HG02678 (cell line): ENCODE results near the gene ZNF549.
"Not testable (repeated sequence)": the region's sequence is repeated elsewhere in the genome, so short reads cannot be mapped to it uniquely, and the experiment has no call there.

Experiments
- ATAC-seq: cut with Tn5 transposase; IDR thresholded peaks from one replicate; pipeline ENCODE4 v1.9.1; 2021; ENCODE audit warnings: mild to moderate bottlenecking, moderate library complexity; ENCODE audit not compliant: unreplicated experiment

ZNF549 gene

GRCh38 chr19:57527136-57527881 is at the start of gene ZNF549:
TSS of gene ZNF549 (plus strand) at chr19:57527356. CDS start at chr19:57527574, 218 bp downstream.
- ATAC-seq: peak; percentile 99

- peak; percentile 99 for ATAC-seq
Measured at GRCh38 chr19:57487477-57488298, 39.5 kb upstream of the ZNF549 start, which contains the start of gene ZNF419. TSS of gene ZNF419 (plus strand) at chr19:57487750. CDS start at chr19:57487951, 201 bp downstream.

- not testable (repeated sequence) for ATAC-seq
Measured at GRCh38 chr19:57488299-57488644, 38.9 kb upstream of the ZNF549 start.

GRCh38 chr19:57499332-57499679 is 27.9 kb upstream of the ZNF549 start:
- ATAC-seq: not testable (repeated sequence)

- peak; percentile 98 for ATAC-seq
Measured at GRCh38 chr19:57499680-57500395, 27.3 kb upstream of the ZNF549 start, which contains the start of gene ZNF773. TSS of gene ZNF773 (plus strand) at chr19:57499938. CDS start at chr19:57500081, 143 bp downstream.

GRCh38 chr19:57500400-57500799 is 26.8 kb upstream of the ZNF549 start:
- ATAC-seq: not testable (repeated sequence)

GRCh38 chr19:57506163-57506562 is 21.0 kb upstream of the ZNF549 start:
- no peak for ATAC-seq

GRCh38 chr19:57511484-57511883 is 15.7 kb upstream of the ZNF549 start:
- ATAC-seq: no peak

- ATAC-seq: no peak
Measured at GRCh38 chr19:57512845-57513244, 14.3 kb upstream of the ZNF549 start.

GRCh38 chr19:57515255-57515654 is 11.9 kb upstream of the ZNF549 start:
- ATAC-seq: no peak

GRCh38 chr19:57518021-57518420 is 9.1 kb upstream of the ZNF549 start:
- not testable (repeated sequence) for ATAC-seq

- no peak for ATAC-seq
Measured at GRCh38 chr19:57537953-57538547, 10.9 kb downstream of the ZNF549 start.

GRCh38 chr19:57546513-57546912 is 19.4 kb downstream of the ZNF549 start:
- no peak for ATAC-seq

GRCh38 chr19:57552432-57552831 is 25.3 kb downstream of the ZNF549 start:
- ATAC-seq: no peak

- ATAC-seq: no peak
Measured at GRCh38 chr19:57557659-57558058, 30.5 kb downstream of the ZNF549 start.

- ATAC-seq: no peak
Measured at GRCh38 chr19:57558525-57558924, 31.4 kb downstream of the ZNF549 start.

- peak; percentile 23 for ATAC-seq
Measured at GRCh38 chr19:57559008-57559403, 31.9 kb downstream of the ZNF549 start.

GRCh38 chr19:57559404-57560025 is 32.4 kb downstream of the ZNF549 start, which contains the start of gene ZNF550:
TSS of gene ZNF550 (minus strand) at chr19:57559863. CDS start at chr19:57559682, 181 bp downstream.
- peak; percentile 99 for ATAC-seq

GRCh38 chr19:57560049-57560491 is 32.9 kb downstream of the ZNF549 start:
- peak; percentile 6 for ATAC-seq

- no peak for ATAC-seq
Measured at GRCh38 chr19:57563547-57563946, 36.4 kb downstream of the ZNF549 start.
